H9 (cell line): ENCODE data around the gene NPAS2. TPM values are rescaled to one million over a fixed set of nuclear protein-coding genes. Genes with fewer than 3 reads are reported as not detected.

ENCODE experiments used
- DNase-seq: peaks from one replicate; pipeline ENCODE4 v3.0.0-alpha.2; 2017
- H2AFZ ChIP-seq: one replicate; pipeline ENCODE4 v1.6.1; 2013; ENCODE audit warnings: mild to moderate bottlenecking, low read length, control low read depth, moderate library complexity
- H2AK5ac ChIP-seq: 2 replicates; pipeline ENCODE4 v1.6.1; 2013; ENCODE audit warnings: low read length, control low read depth, mixed read lengths; ENCODE audit not compliant: insufficient read length
- H2BK120ac ChIP-seq: one replicate; pipeline ENCODE4 v1.6.1; 2013; ENCODE audit warnings: low read depth, mild to moderate bottlenecking, low read length, control low read depth, inconsistent platforms; ENCODE audit not compliant: poor library complexity, severe bottlenecking
- H2BK12ac ChIP-seq: 2 replicates; pipeline ENCODE4 v1.6.1; 2013; ENCODE audit warnings: low read length, control low read depth, mixed read lengths, low read depth; ENCODE audit not compliant: insufficient read length
- H2BK15ac ChIP-seq: 2 replicates; pipeline ENCODE4 v1.6.1; 2013; ENCODE audit warnings: low read depth, low read length, control low read depth
- H2BK20ac ChIP-seq: one replicate; pipeline ENCODE4 v1.6.1; 2013; ENCODE audit warnings: low read depth, mild to moderate bottlenecking, low read length, control low read depth, inconsistent platforms; ENCODE audit not compliant: poor library complexity, severe bottlenecking
- H2BK5ac ChIP-seq: 2 replicates; pipeline ENCODE4 v1.6.1; 2013; ENCODE audit warnings: low read length, control low read depth, mixed read lengths; ENCODE audit not compliant: insufficient read length
- H3K14ac ChIP-seq: 2 replicates; pipeline ENCODE4 v1.6.1; 2013; ENCODE audit warnings: low read length, control low read depth; ENCODE audit not compliant: insufficient read depth
- H3K18ac ChIP-seq: 2 replicates; pipeline ENCODE4 v1.6.1; 2013; ENCODE audit warnings: low read depth, mild to moderate bottlenecking, mixed read lengths, low read length, control low read depth; ENCODE audit not compliant: insufficient read length
- H3K23ac ChIP-seq: 2 replicates; pipeline ENCODE4 v1.6.1; 2013; ENCODE audit warnings: low read length, control low read depth, mixed read lengths, low read depth; ENCODE audit not compliant: insufficient read length
- H3K23me2 ChIP-seq: 2 replicates; pipeline ENCODE4 v1.6.1; 2013; ENCODE audit warnings: low read depth, mild to moderate bottlenecking, mixed read lengths, low read length, control low read depth; ENCODE audit not compliant: insufficient read length, poor library complexity, severe bottlenecking
- H3K27ac ChIP-seq: 2 replicates; pipeline ENCODE4 v1.5.1; 2013; ENCODE audit warnings: low read length, control low read depth, mixed read lengths, low read depth; ENCODE audit not compliant: insufficient read length
- H3K27me3 ChIP-seq: 2 replicates; pipeline ENCODE4 v1.6.1; 2013; ENCODE audit warnings: low read length, control low read depth, inconsistent platforms; ENCODE audit not compliant: insufficient read depth
- H3K4ac ChIP-seq: 2 replicates; pipeline ENCODE4 v1.6.1; 2013; ENCODE audit warnings: low read depth, mild to moderate bottlenecking, control low read depth, inconsistent platforms, low read length, moderate library complexity
- H3K4me1 ChIP-seq: 2 replicates; pipeline ENCODE4 v1.6.1; 2013; ENCODE audit warnings: low read length, control low read depth, inconsistent platforms; ENCODE audit not compliant: insufficient read depth
- H3K4me2 ChIP-seq: 2 replicates; pipeline ENCODE4 v1.6.1; 2013; ENCODE audit warnings: low read length, control low read depth, mixed read lengths; ENCODE audit not compliant: insufficient read length, insufficient read depth
- H3K56ac ChIP-seq: 2 replicates; pipeline ENCODE4 v1.6.1; 2013; ENCODE audit warnings: low read depth, mild to moderate bottlenecking, mixed read lengths, low read length, control low read depth; ENCODE audit not compliant: insufficient read length
- H3K79me1 ChIP-seq: 2 replicates; pipeline ENCODE4 v1.6.1; 2013; ENCODE audit warnings: low read depth, mild to moderate bottlenecking, moderate library complexity, low read length, control low read depth, inconsistent platforms; ENCODE audit not compliant: insufficient read depth, poor library complexity, severe bottlenecking
- H3K79me2 ChIP-seq: 2 replicates; pipeline ENCODE4 v1.6.1; 2013; ENCODE audit warnings: low read length, control low read depth, inconsistent platforms; ENCODE audit not compliant: insufficient read depth
- H3K9ac ChIP-seq: 2 replicates; pipeline ENCODE4 v1.6.1; 2013; ENCODE audit warnings: low read length, control low read depth, mixed read lengths; ENCODE audit not compliant: insufficient read length; ENCODE audit errors: extremely low read depth
- H3K9me3 ChIP-seq: one replicate; pipeline ENCODE4 v1.6.1; 2013; ENCODE audit warnings: low read depth, low read length, inconsistent platforms; ENCODE audit not compliant: control insufficient read depth
- H3T11ph ChIP-seq: one replicate; pipeline ENCODE4 v1.6.1; 2013; ENCODE audit warnings: mild to moderate bottlenecking, low read length, control low read depth, inconsistent platforms
- H4K20me1 ChIP-seq: one replicate; pipeline ENCODE4 v1.6.1; 2013; ENCODE audit not compliant: control insufficient read depth, insufficient read length, insufficient read depth
- H4K5ac ChIP-seq: 2 replicates; pipeline ENCODE4 v1.6.1; 2013; ENCODE audit warnings: low read depth, mild to moderate bottlenecking, mixed read lengths, low read length, control low read depth; ENCODE audit not compliant: insufficient read length
- H4K8ac ChIP-seq: replicated peaks from 2 replicates; pipeline ENCODE4 v1.6.1; 2013; ENCODE audit warnings: low read length, control low read depth, mixed read lengths, low read depth; ENCODE audit not compliant: insufficient read length
- H4K91ac ChIP-seq: 2 replicates; pipeline ENCODE4 v1.6.1; 2013; ENCODE audit warnings: low read depth, mild to moderate bottlenecking, moderate library complexity, mixed read lengths, low read length, control low read depth; ENCODE audit not compliant: insufficient read length
- H3K27ac Mint-ChIP-seq, 3 experiments: 2 replicates in 2 of 3; 3 replicates in 1 of 3; pipeline ENCODE4 v1.8.0; 2020 to 2021; ENCODE audit warnings: mixed read lengths in 3 of 3, mild to moderate bottlenecking in 1 of 3, moderate library complexity in 1 of 3
- H3K27me3 Mint-ChIP-seq: 2 replicates; pipeline ENCODE4 v1.8.0; 2021; ENCODE audit warnings: low read depth, mild to moderate bottlenecking, moderate library complexity, mixed read lengths
- H3K36me3 Mint-ChIP-seq, 3 experiments: 2 replicates in 2 of 3; 3 replicates in 1 of 3; pipeline ENCODE4 v1.8.0; 2020 to 2021; ENCODE audit warnings: low read depth in 3 of 3, mixed read lengths in 3 of 3; ENCODE audit not compliant: insufficient read depth in 1 of 3
- H3K4me1 Mint-ChIP-seq, 2 experiments: 2 replicates each; pipeline ENCODE4 v1.8.0; 2020; ENCODE audit warnings: mixed read lengths in 2 of 2
- H3K4me3 Mint-ChIP-seq, 2 experiments: 2 replicates in 1 of 2; 3 replicates in 1 of 2; pipeline ENCODE4 v1.8.0; 2020 to 2021; ENCODE audit warnings: mild to moderate bottlenecking in 2 of 2, mixed read lengths in 2 of 2, moderate library complexity in 1 of 2
- H3K9me3 Mint-ChIP-seq, 2 experiments: 2 replicates in 1 of 2; 3 replicates in 1 of 2; pipeline ENCODE4 v1.8.0; 2020; ENCODE audit warnings: mild to moderate bottlenecking in 2 of 2, mixed read lengths in 2 of 2, moderate library complexity in 1 of 2
- WGBS: extraction: QIAGEN DNeasy Blood & Tissue Kit; methylation state at CpG from one replicate; pipeline ENCODE4 v1.1.7; 2013; ENCODE audit warnings: missing lambda C conversion rate, low lambda C conversion rate, mixed read lengths; ENCODE audit not compliant: insufficient read length; ENCODE audit errors: extremely low coverage; 5-methylcytosine and 5-hydroxymethylcytosine counted together
- total RNA-seq: library from RNA; stranded (reverse); gene quantifications from 2 replicates; pipeline ENCODE4 v1.2.1, GENCODE V29; 2021
- TF ChIP-seq, protein P1 (sequence below): fragments of 200-600 bp; sonication (generic); conservative IDR thresholded peaks from 3 replicates; pipeline ENCODE4 v1.8.0; 2021; ENCODE audit warnings: antibody characterized with exemption, mild to moderate bottlenecking

Gene NPAS2
- total RNA-seq, 1 experiment from 2014 or later, result 1.3 TPM

DNA sequence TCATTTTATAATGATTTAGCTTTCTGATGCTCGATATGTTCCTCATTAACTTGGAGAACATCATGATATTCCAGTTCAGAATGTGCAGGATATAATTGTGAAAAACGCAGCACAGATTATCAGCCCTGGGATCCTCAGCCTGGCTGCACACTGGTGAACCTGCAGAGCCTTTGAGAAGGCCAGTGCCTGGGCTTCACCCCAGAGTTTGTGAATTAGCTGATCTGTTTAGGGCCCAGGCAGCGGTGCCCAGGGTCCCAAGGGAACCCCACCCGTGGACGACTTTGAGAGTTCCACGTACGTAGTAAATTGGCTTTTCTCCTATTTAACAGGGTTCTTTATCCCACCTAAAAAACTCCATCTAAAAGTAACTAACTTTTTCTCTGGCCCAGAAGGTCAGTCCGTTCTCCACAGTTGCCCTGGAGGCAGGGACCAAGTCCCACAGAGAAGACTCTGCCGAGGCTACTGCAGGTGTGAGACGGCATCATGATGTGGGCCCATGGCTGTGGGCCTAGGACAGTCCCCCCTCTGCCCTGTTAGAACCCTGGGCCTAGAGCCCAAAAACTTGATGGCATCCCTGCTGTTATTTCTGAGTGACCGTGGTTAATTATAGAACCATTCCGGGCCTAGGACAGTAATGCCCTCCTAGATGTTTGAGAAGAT is 142.6 kb downstream of the NPAS2 start:
- Histone ChIP-seq H3K23ac (no peak overlapping the region), H3K27me3 (no peaks in the 10 kb centered on the region), H3K14ac (no peak overlapping the region), H3K79me2 (no peaks in the 10 kb centered on the region), H2AK5ac (no peak overlapping the region), H3K4me1 (no peaks in the 10 kb centered on the region), H3K18ac (no peak overlapping the region), H2AFZ (no peak overlapping the region), H3K23me2 (no peaks in the 10 kb centered on the region), H4K5ac (no peak overlapping the region), H3K9ac (no peak overlapping the region), H4K20me1 (no peaks in the 10 kb centered on the region), H2BK12ac (no peak overlapping the region), H3T11ph (no peak overlapping the region), H3K56ac (no peak overlapping the region), H3K79me1 (no peaks in the 10 kb centered on the region), H3K27ac (no peak overlapping the region), H2BK5ac (no peak overlapping the region), H2BK15ac (no peak overlapping the region), H3K4me2 (no peak overlapping the region), H4K8ac (no peak overlapping the region), H4K91ac (no peak overlapping the region), H2BK20ac (no peak overlapping the region), H3K9me3 (no peaks in the 10 kb centered on the region), H3K4ac (no peak overlapping the region), H2BK120ac (no peak overlapping the region)
- no peak overlapping the region for H3K4me3 Mint-ChIP-seq
- H3K27me3 Mint-ChIP-seq, result no peaks in the 10 kb centered on the region; the same call in none of the 2 replicates
- no CpG with 5 or more reads among the region's 12 CpGs for WGBS
- no peaks in the 10 kb centered on the region for H3K9me3 Mint-ChIP-seq
- no peak overlapping the region for H3K27ac Mint-ChIP-seq
- TF ChIP-seq, protein P1, sequence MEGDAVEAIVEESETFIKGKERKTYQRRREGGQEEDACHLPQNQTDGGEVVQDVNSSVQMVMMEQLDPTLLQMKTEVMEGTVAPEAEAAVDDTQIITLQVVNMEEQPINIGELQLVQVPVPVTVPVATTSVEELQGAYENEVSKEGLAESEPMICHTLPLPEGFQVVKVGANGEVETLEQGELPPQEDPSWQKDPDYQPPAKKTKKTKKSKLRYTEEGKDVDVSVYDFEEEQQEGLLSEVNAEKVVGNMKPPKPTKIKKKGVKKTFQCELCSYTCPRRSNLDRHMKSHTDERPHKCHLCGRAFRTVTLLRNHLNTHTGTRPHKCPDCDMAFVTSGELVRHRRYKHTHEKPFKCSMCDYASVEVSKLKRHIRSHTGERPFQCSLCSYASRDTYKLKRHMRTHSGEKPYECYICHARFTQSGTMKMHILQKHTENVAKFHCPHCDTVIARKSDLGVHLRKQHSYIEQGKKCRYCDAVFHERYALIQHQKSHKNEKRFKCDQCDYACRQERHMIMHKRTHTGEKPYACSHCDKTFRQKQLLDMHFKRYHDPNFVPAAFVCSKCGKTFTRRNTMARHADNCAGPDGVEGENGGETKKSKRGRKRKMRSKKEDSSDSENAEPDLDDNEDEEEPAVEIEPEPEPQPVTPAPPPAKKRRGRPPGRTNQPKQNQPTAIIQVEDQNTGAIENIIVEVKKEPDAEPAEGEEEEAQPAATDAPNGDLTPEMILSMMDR, result no peak
- H3K4me1 Mint-ChIP-seq, result peaks cover 11 to 17% of the 10 kb centered on the region in 2 experiments; a peak in 3 of 4 replicates
- H3K36me3 Mint-ChIP-seq, result no peaks in the 10 kb centered on the region
- DNase-seq, result no peak
